Limb (tissue), 2 donors: ENCODE measurements around the gene EVI2B.
"Not testable (repeated sequence)": the region's sequence is repeated elsewhere in the genome, so short reads cannot be mapped to it uniquely, and the experiment has no call there.

Experiments
- DNase-seq, 2 donors: peaks; one replicate each; pipeline ENCODE4 v3.0.0-alpha.2; 2016; ENCODE audit errors: extremely low spot score in 2 of 2

Gene EVI2B

GRCh38 chr17:31269578-31269983 lies 44.3 kb downstream of the EVI2B start:
- DNase-seq: peak in 1 of 2 donors; percentile 27

DNA sequence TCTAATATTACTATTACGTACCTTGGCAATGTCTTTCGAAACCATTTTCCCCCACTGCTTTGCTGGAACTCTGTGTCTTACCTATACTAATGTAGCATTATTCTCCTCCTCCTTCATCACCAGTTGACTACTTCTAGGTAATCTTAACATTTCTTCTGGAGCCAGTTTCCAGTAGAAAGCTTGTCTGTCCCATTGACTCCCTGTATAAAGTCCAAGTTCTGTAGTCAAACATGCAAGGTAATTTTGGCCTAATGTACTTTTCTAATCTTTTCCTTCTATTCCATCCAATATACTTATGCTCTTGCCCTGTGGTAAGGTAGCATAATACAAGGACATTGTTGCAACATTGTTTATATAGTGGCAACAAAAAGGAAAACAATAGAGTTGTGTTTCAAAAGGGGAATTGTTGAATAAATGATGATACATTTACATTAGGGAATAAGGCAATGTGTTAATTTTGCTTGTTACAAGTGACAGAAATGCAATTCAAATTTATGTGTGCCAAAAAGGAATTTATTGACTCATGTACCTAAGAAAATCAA lies 44.7 kb downstream of the EVI2B start:
- DNase-seq: no peak

GRCh38 chr17:31266042-31266441 lies 47.8 kb downstream of the EVI2B start:
- DNase-seq: no peak

DNA sequence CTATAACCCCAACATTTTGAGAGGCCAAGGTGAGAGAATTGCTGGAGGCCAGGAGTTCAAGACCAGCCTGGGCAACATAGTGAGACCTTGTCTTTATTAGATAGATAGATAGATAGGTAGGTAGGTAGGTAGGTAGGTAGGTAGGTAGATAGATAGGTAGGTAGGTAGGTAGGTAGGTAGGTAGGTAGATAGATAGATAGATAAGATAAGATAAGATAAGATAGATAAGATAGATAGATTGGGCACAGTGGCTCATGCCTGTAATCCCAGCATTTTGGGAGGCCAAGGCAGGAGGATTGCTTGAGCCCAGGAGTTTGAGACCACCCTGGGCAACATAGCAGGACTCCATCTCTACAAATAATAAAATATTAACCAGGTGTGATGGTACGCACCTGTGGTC lies 50.9 kb downstream of the EVI2B start:
- DNase-seq: not testable (repeated sequence)

- DNase-seq: no peak
Measured at GRCh38 chr17:31261601-31262000, 52.3 kb downstream of the EVI2B start.

DNA sequence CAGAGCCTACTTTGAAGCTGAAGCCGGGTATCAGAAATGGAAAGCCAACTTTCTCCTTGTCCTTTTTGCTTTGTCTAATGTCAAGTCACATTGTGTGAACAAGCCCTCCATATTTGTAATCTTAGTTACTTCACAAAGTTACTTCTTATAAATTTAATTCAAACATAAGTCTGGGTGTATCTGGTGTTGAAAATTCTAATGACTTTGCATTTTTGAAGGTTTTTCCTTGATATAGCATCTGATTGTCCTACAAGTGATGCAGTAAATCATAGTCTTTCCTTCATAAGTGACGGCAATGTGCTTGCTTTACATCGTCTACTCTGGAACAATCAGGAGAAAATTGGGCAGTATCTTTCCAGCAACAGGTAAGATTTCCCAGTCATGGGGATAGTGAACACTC lies 53.7 kb downstream of the EVI2B start:
- DNase-seq: no peak

GRCh38 chr17:31256936-31257335 lies 56.9 kb downstream of the EVI2B start:
- no peak for DNase-seq

DNA sequence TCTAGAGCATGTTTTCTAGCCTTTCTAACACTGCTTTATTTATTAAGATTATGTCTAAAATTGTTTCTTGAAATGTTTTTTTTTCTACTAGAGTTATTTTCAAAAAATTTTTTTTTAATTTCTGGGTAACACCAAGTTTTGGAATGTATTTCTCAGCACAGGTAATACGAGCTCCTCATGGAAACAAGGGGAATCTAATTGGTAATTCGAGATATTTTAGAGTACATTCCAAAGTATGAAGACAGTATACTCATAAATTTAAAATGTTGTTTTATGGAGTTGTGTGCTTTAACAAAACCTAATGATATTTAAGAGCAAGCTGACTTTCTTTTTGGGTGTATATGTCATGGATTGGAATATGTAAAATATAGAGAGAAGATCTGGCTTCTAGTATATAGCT lies 59.2 kb downstream of the EVI2B start:
- no peak for DNase-seq
